HG02759 (cell line): ENCODE data around the gene AGBL4.

Source experiments
- ATAC-seq: cut with Tn5 transposase; IDR thresholded peaks from one replicate; pipeline ENCODE4 v1.9.1; 2021; ENCODE audit warnings: mild to moderate bottlenecking, moderate library complexity; ENCODE audit not compliant: unreplicated experiment

AGBL4 gene

GRCh38 chr1:49723662-49724061 lies 300.1 kb downstream of the AGBL4 start:
- ATAC-seq = no peak

GRCh38 chr1:49694251-49694827 lies 329.4 kb downstream of the AGBL4 start:
- ATAC-seq = no peak

GRCh38 chr1:49686107-49686506 lies 337.6 kb downstream of the AGBL4 start:
- ATAC-seq = no peak

GRCh38 chr1:49677706-49678105 lies 346.0 kb downstream of the AGBL4 start:
- no peak for ATAC-seq

GRCh38 chr1:49651136-49651535 lies 372.6 kb downstream of the AGBL4 start:
- no peak for ATAC-seq

GRCh38 chr1:49630156-49630555 lies 393.6 kb downstream of the AGBL4 start:
- ATAC-seq = no peak

- ATAC-seq = no peak
These were observed 396.0 kb downstream of the AGBL4 start for GRCh38 chr1:49627781-49628180.

GRCh38 chr1:49626472-49626871 lies 397.3 kb downstream of the AGBL4 start:
- no peak for ATAC-seq

- no peak for ATAC-seq
These were observed 400.9 kb downstream of the AGBL4 start for GRCh38 chr1:49622877-49623276.

GRCh38 chr1:49606082-49606481 lies 417.7 kb downstream of the AGBL4 start:
- no peak for ATAC-seq

- no peak for ATAC-seq
These were observed 426.3 kb downstream of the AGBL4 start for GRCh38 chr1:49597436-49597835.

GRCh38 chr1:49576327-49576901 lies 447.3 kb downstream of the AGBL4 start:
- no peak for ATAC-seq

- ATAC-seq = no peak
These were observed 467.0 kb downstream of the AGBL4 start for GRCh38 chr1:49556676-49557234.

GRCh38 chr1:49552101-49552500 lies 471.7 kb downstream of the AGBL4 start:
- ATAC-seq = no peak

- no peak for ATAC-seq
These were observed 479.1 kb downstream of the AGBL4 start for GRCh38 chr1:49544615-49545014.

- ATAC-seq = no peak
These were observed 482.5 kb downstream of the AGBL4 start for GRCh38 chr1:49541096-49541752.

- no peak for ATAC-seq
These were observed 496.0 kb downstream of the AGBL4 start for GRCh38 chr1:49527606-49528305.

GRCh38 chr1:49526672-49527071 lies 497.1 kb downstream of the AGBL4 start:
- ATAC-seq = no peak

GRCh38 chr1:49523764-49524163 lies 500.0 kb downstream of the AGBL4 start:
- no peak for ATAC-seq

GRCh38 chr1:49466961-49467360 lies 556.8 kb downstream of the AGBL4 start:
- ATAC-seq = no peak

- ATAC-seq = no peak
These were observed 558.1 kb downstream of the AGBL4 start for GRCh38 chr1:49465486-49466185.
